C1 segment of cervical spinal cord (tissue), 14 donors: ENCODE measurements around the gene RIOX2.
A peak's percentile ranks its signal among the peaks of the same experiment; 100 is the strongest.
"Not testable (repeated sequence)": the region's sequence is repeated elsewhere in the genome, so short reads cannot be mapped to it uniquely, and the experiment has no call there.

Experiments
- DNase-seq, 14 donors: peaks; one replicate each; lab custom pipeline; 2025; lab: John Stamatoyannopoulos, UW

RIOX2 gene

GRCh38 chr3:97971679-97972567 is at the start of gene RIOX2:
TSS of gene RIOX2 (minus strand) at chr3:97972431. CDS start at chr3:97967593, 4,838 bp downstream.
- DNase-seq, result peak; percentile 14 to 83 (median 67)

DNA sequence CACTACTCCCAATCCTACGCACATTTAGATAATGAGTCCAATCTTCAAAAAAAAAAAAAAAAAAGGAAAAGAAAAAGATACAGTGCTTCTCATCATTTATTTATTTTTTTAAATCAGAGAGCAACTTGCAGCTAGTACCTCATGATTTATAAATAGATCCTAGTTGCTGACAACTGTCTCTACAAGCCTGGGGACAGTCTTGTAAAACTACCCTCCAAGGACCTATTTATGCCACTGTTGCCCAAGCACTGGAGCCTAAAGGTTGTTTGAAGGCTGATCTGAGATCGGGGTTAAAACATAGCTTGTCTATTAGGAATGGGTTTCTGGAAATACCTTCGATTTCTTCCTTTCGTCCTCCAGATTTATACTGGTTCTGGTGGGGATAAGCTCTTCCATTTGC is 48.2 kb upstream of the RIOX2 start:
- no peak for DNase-seq

GRCh38 chr3:98018301-98018700 is 46.1 kb upstream of the RIOX2 start:
- DNase-seq, result no peak

GRCh38 chr3:98014268-98014585 is 42.0 kb upstream of the RIOX2 start:
- no peak for DNase-seq

DNA sequence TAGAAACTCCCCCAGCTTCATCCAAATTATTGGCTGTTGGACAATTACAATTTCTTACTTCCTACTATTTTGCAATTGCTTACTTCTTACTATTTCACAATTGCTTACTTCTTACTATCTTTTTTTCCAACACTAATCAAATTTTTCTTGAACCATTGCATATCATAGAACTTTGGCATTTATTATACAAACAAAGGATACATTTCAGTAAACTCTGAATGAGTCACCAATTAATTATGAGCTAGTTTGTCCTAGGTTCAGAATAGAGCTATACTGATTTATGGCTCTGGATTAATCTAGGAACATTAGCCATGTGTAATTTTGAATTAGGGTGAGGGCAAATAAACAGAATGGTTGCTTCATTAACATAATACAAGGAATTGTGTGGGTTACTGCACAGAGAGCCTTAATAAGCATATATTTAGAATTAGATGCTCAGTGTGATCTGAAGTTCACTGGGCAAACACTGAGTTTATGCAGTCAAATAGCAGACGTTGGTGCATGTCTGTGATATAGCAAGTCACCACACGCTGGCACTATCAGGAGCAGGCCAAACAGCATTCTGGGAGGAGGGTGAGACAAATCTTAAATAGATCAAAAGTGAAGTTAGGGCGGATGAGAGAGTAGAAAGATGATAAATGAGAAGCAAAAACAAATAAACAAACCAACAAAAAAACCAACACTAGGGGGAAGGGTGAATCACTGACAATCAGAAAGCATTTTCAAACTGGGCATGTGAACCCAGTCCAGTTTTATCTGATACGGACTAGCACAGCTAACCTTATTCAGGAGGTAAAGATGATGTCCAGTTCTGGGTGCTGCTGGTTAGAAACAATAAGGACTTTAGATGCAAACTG is 41.4 kb upstream of the RIOX2 start:
- no peak for DNase-seq

- no peak for DNase-seq
Measured at GRCh38 chr3:98012979-98013378, 40.7 kb upstream of the RIOX2 start.

GRCh38 chr3:98010883-98011449 is 38.7 kb upstream of the RIOX2 start:
- DNase-seq, result not testable (repeated sequence)

DNA sequence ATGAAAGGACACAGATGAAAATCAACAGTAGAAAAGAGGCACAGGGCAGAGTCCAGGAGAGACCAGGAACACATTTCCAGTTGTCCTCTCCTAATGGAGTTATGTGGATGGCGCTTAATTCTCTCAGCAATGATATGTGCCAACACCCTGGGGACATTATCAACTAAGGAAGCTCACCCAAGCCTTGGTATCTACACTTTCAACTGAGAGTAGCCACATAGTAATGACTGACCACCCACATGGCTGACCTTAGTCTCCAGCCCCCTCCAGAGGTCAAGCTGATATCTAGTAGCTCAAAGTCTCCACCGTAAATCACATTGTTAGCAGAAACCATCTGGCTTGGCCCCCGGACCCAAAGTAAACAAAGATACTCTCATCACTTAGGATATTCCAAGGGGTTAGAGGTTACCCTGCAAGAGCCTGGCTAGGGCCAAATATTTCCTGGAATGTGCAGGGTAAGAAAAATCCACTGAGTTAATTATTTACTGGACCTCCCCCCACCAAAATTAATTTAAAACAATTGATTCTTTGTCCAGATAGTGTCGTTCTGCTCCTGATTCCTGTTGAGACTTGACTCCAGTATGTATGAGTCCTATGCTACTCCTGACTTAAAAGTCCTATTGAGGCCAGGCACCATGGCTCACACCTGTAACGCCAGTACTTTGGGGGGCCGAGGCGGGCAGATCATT is 38.1 kb upstream of the RIOX2 start:
- no peak for DNase-seq

GRCh38 chr3:98008855-98009254 is 36.6 kb upstream of the RIOX2 start:
- DNase-seq, result no peak

- DNase-seq, result no peak
Measured at GRCh38 chr3:98005438-98005837, 33.2 kb upstream of the RIOX2 start.

DNA sequence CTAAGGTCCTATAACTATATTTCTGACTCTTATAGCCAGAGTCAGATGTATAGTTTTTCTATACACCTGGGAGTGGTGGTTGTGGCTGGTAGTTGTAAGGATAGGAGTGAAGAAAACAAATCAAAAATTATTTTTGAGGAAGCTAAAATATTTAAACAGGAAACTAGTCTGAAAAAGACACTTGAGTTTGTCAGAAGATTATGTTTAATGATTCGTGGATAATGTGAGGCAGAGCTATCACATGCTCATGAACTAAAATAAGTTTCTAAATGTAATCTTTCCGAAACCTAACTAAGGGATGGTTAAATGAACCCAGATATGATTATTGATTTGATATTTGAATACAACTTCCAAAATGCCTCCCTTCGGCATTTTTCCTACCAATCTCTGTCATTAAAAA is 32.5 kb upstream of the RIOX2 start:
- no peak for DNase-seq

DNA sequence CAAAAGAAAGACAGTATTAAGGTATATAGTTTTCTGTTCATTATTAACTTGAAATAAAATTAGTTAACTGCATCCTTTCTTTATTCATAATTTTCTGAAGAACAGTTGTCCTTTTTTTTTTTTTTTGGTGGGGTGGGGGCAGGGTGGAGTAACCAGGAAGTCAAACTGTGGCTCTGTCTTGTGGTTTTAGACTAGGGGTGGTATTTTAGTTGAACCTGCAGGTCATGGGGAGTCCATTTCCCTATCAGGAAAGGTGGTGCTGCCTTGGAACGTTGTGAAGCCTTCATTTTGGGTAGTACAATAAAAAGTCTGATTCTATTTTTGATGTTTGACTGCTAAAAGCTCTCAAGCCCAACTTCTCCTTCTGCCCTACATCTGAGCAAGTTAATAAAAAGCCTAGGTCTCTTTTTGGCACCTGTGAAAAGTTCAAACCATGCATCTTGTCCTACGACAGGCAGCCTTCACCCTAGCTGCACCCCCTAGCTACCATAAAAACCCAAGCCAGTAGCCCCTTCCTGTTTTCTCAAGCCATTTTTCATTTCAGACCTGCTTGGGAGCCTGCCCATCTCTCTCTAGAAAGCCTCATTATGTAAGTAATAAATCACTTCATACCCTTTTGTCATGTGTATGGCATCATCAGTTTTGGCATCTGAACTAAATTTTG is 31.2 kb upstream of the RIOX2 start:
- DNase-seq, result no peak

DNA sequence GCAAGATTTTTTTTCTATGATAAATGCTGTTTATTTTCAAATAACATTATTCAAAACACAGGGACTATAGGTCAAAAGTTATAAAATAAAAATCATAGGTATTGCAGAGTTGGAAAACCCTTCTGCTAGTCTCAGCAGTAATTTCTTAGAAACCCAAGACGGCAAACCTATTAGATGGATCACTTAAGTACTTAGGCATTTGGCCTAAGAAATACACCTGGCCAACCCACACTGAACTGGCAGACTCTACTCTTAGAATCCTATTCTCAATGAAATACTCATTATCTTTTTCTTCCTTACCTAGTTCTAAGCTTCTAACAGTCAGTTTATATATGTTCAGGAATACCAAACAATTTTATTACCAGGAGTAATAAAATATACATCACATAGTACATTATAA is 30.5 kb upstream of the RIOX2 start:
- DNase-seq, result no peak

- no peak for DNase-seq
Measured at GRCh38 chr3:97999994-98000393, 27.8 kb upstream of the RIOX2 start.

GRCh38 chr3:97999103-97999502 is 26.9 kb upstream of the RIOX2 start:
- no peak for DNase-seq

- no peak for DNase-seq
Measured at GRCh38 chr3:97996988-97997387, 24.8 kb upstream of the RIOX2 start.

DNA sequence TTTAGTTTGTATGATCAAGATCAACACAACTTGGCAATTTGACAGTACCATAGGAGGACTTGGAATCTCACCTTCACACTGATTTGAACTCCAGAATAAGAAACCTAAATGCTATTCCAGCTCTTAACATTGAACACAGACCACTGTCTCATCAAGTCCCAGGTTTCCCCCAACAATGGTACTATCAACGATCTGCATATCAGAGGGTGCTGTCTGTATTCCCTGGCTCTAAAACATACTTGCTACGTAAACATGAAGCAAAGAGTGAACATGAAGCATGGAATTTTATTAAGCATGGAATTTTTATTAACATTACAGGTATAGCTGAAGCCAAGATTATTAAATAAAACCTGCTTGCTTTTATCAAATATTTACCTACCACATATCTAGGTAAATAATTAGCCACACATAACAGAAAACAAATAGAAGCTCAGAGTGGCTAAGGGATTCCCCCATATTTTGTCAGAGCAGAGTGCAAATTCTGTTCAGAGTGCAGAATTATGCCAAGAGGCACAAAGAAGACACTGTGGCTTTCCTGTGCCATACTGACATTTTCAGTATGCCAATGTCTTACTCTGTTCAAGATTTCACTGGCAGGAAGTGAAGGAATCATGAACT is 22.2 kb upstream of the RIOX2 start:
- no peak for DNase-seq

DNA sequence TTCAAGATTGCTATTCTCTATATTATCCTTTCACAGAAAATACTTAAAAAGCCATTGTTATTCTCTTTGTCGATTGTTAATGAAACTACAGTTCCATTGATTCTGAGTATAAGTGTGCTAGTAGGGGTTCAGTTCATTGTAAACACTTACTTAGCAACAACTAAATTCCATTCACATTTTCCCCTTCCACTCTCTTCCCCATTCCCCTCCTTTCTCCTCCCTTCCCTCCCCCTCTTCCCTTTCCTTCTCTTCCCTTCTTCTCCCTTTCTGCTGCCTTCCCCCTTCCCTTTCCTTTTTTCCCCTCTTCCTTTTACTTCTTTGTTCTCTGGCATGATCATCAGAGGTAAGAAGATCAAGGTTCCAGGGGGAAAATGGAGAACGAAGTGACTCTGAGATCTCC is 21.3 kb upstream of the RIOX2 start:
- no peak for DNase-seq

DNA sequence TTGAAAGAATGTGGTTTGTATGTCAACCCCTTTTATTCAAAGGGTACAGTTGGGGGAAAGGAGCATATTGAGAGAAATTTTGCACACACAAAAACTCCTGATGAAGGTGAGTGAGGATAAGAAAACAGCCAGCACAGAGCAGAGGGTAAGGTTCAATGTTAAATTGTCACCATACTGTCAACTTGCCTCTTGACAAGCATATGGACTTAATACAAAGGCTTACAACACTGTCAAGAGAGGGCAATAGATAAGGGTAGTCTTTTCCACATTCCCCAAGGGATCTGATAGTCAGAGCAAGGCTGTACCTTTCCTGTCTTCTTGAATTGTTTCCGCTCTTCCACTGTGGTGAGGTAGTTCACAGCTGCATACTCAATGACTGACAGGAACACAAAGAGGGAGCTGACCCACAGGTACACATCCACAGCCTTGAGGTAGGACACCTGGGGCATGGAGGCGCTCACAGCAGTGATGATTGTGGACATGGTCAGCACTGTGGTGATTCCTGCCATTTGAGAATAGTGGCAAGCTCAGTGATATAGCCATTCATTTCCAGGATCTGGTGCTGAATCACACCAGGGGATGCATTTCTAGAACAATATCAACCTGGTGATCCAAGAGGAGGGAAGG is 20.4 kb upstream of the RIOX2 start:
- DNase-seq, result no peak

- DNase-seq, result no peak
Measured at GRCh38 chr3:97991293-97991682, 19.1 kb upstream of the RIOX2 start.
